Measurements from ENCODE around the gene ALG14. TPM values are rescaled to one million over a fixed set of nuclear protein-coding genes. Genes with fewer than 3 reads are reported as not detected.

ALG14 gene
- polyA plus RNA-seq, 1 donor from 2014 or later: 2.6 TPM

- Histone ChIP-seq H3K9me2 (ENCODE audit: insufficient read depth, low read length) (no peaks in the 10 kb centered on the region), H3K27me3 (ENCODE audit: insufficient read depth, low read depth, low read length) (no peaks in the 10 kb centered on the region), H2AFZ (ENCODE audit: low read depth, low read length) (peak overlapping the region; percentile 56), H3K9ac (ENCODE audit: low read length) (peak overlapping the region; percentile 91), H3F3A (ENCODE audit: insufficient read depth, low read length, poor library complexity, severe bottlenecking) (no peaks in the 10 kb centered on the region), H3K27ac (ENCODE audit: low read length) (peak overlapping the region; percentile 83), H3K36me3 (ENCODE audit: insufficient read depth, low read length) (peaks cover 4% of the 10 kb centered on the region), H3K4me2 (ENCODE audit: low read length) (peak overlapping the region; percentile 83), H4K20me1 (ENCODE audit: insufficient read depth) (no peaks in the 10 kb centered on the region), H3K9me3 (ENCODE audit: low read length) (no peaks in the 10 kb centered on the region), H3K4me3 (ENCODE audit: low read length) (peak overlapping the region; percentile 94), H3K79me2 (replicated peaks; ENCODE audit: insufficient read depth, low read length) (peaks cover 76% of the 10 kb centered on the region)
- TF ChIP-seq POLR2AphosphoS5 (IDR thresholded peaks at IDR 0.05): peak; percentile 67
- TF ChIP-seq EZH2 (IDR thresholded peaks at IDR 0.05; ENCODE audit: borderline replicate concordance, insufficient read depth, low read length, poor library complexity, severe bottlenecking): no peak
- peak; percentile 56 for TF ChIP-seq REST (IDR thresholded peaks at IDR 0.05; ENCODE audit: borderline replicate concordance)
- peak; percentile 31 for TF ChIP-seq CTCF (IDR thresholded peaks at IDR 0.05; ENCODE audit: poor library complexity, severe bottlenecking)
- no peak for TF ChIP-seq TAF1 (IDR thresholded peaks at IDR 0.05; ENCODE audit: low read depth)
- TF ChIP-seq EP300 (conservative IDR thresholded peaks at IDR 0.05; ENCODE audit: poor library complexity, severe bottlenecking): peak; percentile 17
These were observed 147.1 kb downstream of the ALG14 start for GRCh38 chr1:94925561-94926125.

- Histone ChIP-seq H3K9me3 (ENCODE audit: low read length) (no peaks in the 10 kb centered on the region), H3K4me2 (ENCODE audit: low read length) (peak overlapping the region; percentile 83), H3K9me2 (ENCODE audit: insufficient read depth, low read length) (no peaks in the 10 kb centered on the region), H4K20me1 (ENCODE audit: insufficient read depth) (no peaks in the 10 kb centered on the region), H3K4me3 (ENCODE audit: low read length) (peak overlapping the region; percentile 94), H3K9ac (ENCODE audit: low read length) (peak overlapping the region; percentile 91), H3F3A (ENCODE audit: insufficient read depth, low read length, poor library complexity, severe bottlenecking) (no peaks in the 10 kb centered on the region), H3K27ac (ENCODE audit: low read length) (peak overlapping the region; percentile 83), H3K27me3 (ENCODE audit: insufficient read depth, low read depth, low read length) (no peaks in the 10 kb centered on the region), H2AFZ (ENCODE audit: low read depth, low read length) (no peak overlapping the region), H3K79me2 (replicated peaks; ENCODE audit: insufficient read depth, low read length) (peaks cover 83% of the 10 kb centered on the region), H3K36me3 (ENCODE audit: insufficient read depth, low read length) (peaks cover 4% of the 10 kb centered on the region)
- no peak for TF ChIP-seq REST (IDR thresholded peaks at IDR 0.05; ENCODE audit: borderline replicate concordance)
- no peak for TF ChIP-seq MXI1 (conservative IDR thresholded peaks at IDR 0.05; ENCODE audit: poor library complexity, severe bottlenecking)
- TF ChIP-seq CTCF (IDR thresholded peaks at IDR 0.05; ENCODE audit: poor library complexity, severe bottlenecking): no peak
- TF ChIP-seq TAF1 (IDR thresholded peaks at IDR 0.05; ENCODE audit: low read depth): no peak
- TF ChIP-seq RAD21 (conservative IDR thresholded peaks at IDR 0.05): no peak
- TF ChIP-seq POLR2AphosphoS5 (IDR thresholded peaks at IDR 0.05): no peak
- TF ChIP-seq EZH2 (IDR thresholded peaks at IDR 0.05; ENCODE audit: borderline replicate concordance, insufficient read depth, low read length, poor library complexity, severe bottlenecking): no peak
- TF ChIP-seq EP300 (conservative IDR thresholded peaks at IDR 0.05; ENCODE audit: poor library complexity, severe bottlenecking): no peak
- TF ChIP-seq SMC3 (conservative IDR thresholded peaks at IDR 0.05; ENCODE audit: poor library complexity): no peak
These were observed 147.7 kb downstream of the ALG14 start for GRCh38 chr1:94925004-94925403.

Measured in neural cell (in vitro differentiated cells).